ENCODE data around the gene LONP1.

Gene LONP1

DNA sequence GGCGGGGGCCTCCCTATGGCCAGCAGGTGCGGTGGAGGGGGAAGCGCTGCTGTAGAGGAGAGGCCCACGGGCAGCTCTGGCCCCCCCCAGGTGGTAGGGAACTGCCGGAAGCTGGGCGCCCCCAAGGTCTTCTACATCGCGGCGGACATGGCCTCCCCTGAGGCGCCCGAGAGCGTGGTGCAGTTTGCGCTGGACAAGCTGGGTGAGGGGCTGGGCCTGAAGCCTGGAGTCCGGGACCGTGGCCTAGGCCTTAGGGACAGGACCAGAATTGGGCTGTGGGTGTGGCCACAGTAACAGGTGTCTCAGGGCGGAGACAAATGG is 33.7 kb downstream of the LONP1 start:
- Histone ChIP-seq H2BK15ac (ENCODE audit: low read length) (peak overlapping the region; percentile 92), H3K36me3 (replicated peaks in 1 of 2; ENCODE audit: control insufficient read depth in 2 of 2, insufficient read depth in 2 of 2, low read length in 2 of 2) (peaks cover 2 to 5% of the 10 kb centered on the region in 2 donors), H3K79me1 (ENCODE audit: low read depth, low read length) (peaks cover 14% of the 10 kb centered on the region), H4K91ac (ENCODE audit: low read depth, low read length, poor library complexity) (no peak overlapping the region), H3K23ac (ENCODE audit: low read depth, low read length, poor library complexity) (peak overlapping the region; percentile 44), H2BK5ac (ENCODE audit: low read length) (peak overlapping the region; percentile 39), H3K4ac (ENCODE audit: low read length) (no peak overlapping the region), H3K14ac (ENCODE audit: low read length) (no peak overlapping the region), H2AFZ (ENCODE audit: low read length) (peak overlapping the region; percentile 87), H3K4me1 (ENCODE audit: control insufficient read depth in 2 of 2, insufficient read depth in 1 of 2, low read depth in 1 of 2, low read length in 2 of 2) (peaks cover 3 to 16% of the 10 kb centered on the region in 2 donors), H3K18ac (ENCODE audit: low read length) (peak overlapping the region; percentile 24), H2BK120ac (ENCODE audit: low read depth, low read length) (no peak overlapping the region), H3K4me2 (ENCODE audit: insufficient read depth, low read length, poor library complexity, severe bottlenecking) (peak overlapping the region; percentile 77), H3K27ac (replicated peaks; ENCODE audit: low read length) (peak overlapping the region; percentile 7), H3K27me3 (ENCODE audit: control insufficient read depth in 3 of 3, insufficient read depth in 3 of 3, low read depth in 1 of 3, low read length in 3 of 3) (no peaks in the 10 kb centered on the region), H4K8ac (ENCODE audit: low read depth, low read length) (no peak overlapping the region), H3K4me3 (ENCODE audit: low read length in 2 of 2) (peak overlapping the region; percentile 46 to 86), H3K9ac (ENCODE audit: low read depth, low read length, poor library complexity) (no peak overlapping the region), H2BK12ac (ENCODE audit: low read length) (no peak overlapping the region), H3K9me3 (replicated peaks in 1 of 2; ENCODE audit: control insufficient read depth in 2 of 2, insufficient read depth in 1 of 2, low read depth in 1 of 2, low read length in 2 of 2) (no peaks in the 10 kb centered on the region), H2AK5ac (ENCODE audit: low read depth, low read length) (peak overlapping the region; percentile 63)
- no CpG with 5 or more reads among the region's 16 CpGs for WGBS, 2 donors (ENCODE audit: extremely low coverage in 2 of 2, insufficient read length in 2 of 2, insufficient replicate concordance in 1 of 2)
- no peak for DNase-seq (ENCODE audit: low spot score)

DNA sequence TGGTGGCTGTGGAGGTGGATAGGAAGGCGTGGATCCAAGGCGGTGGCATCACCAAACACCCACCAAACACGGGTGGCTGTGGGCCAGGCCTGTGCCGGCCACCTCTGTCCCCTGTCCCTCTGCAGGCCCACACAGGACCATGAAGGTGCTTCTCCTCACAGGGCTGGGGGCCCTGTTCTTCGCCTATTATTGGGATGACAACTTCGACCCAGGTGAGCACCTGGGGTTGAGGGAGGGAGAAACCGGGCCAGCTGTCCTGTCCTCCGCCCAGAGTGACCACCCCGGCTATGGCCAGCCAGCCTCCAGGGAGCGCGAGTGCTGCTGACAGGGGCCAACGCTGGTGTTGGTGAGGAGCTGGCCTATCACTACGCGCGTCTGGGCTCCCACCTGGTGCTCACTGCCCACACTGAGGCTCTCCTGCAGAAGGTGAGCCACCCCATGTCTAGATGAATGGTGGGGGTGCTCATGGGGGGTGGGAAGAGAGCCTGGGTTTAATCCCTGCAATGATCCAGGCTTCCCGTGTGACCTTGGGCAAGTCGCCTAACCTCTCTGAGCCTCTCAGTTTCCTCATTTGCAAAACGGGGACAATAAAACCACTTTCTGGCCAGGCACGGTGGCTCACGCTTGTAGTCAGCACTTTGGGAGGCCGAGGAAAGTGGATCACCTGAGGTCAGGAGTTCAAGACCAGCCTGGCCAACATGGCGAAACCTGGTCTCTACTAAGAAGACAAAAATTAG is 35.1 kb downstream of the LONP1 start:
- Histone ChIP-seq H3K27ac (replicated peaks; ENCODE audit: low read length) (no peak overlapping the region), H2BK15ac (ENCODE audit: low read length) (no peak overlapping the region), H2BK12ac (ENCODE audit: low read length) (no peak overlapping the region), H3K27me3 (ENCODE audit: control insufficient read depth in 3 of 3, insufficient read depth in 3 of 3, low read depth in 1 of 3, low read length in 3 of 3) (no peaks in the 10 kb centered on the region), H3K18ac (ENCODE audit: low read length) (no peak overlapping the region), H3K14ac (ENCODE audit: low read length) (peak overlapping the region; percentile 38), H3K4ac (ENCODE audit: low read length) (no peak overlapping the region), H3K9me3 (replicated peaks in 1 of 2; ENCODE audit: control insufficient read depth in 2 of 2, insufficient read depth in 1 of 2, low read depth in 1 of 2, low read length in 2 of 2) (no peaks in the 10 kb centered on the region), H2AFZ (ENCODE audit: low read length) (no peak overlapping the region), H3K23ac (ENCODE audit: low read depth, low read length, poor library complexity) (no peak overlapping the region), H3K4me1 (ENCODE audit: control insufficient read depth in 2 of 2, insufficient read depth in 1 of 2, low read depth in 1 of 2, low read length in 2 of 2) (peaks cover 3 to 18% of the 10 kb centered on the region in 2 donors), H2AK5ac (ENCODE audit: low read depth, low read length) (peak overlapping the region; percentile 46), H4K8ac (ENCODE audit: low read depth, low read length) (no peak overlapping the region), H2BK5ac (ENCODE audit: low read length) (peak overlapping the region; percentile 39), H3K36me3 (replicated peaks in 1 of 2; ENCODE audit: control insufficient read depth in 2 of 2, insufficient read depth in 2 of 2, low read length in 2 of 2) (peaks cover 0 to 2% of the 10 kb centered on the region in 2 donors), H4K91ac (ENCODE audit: low read depth, low read length, poor library complexity) (no peak overlapping the region), H3K9ac (ENCODE audit: low read depth, low read length, poor library complexity) (no peak overlapping the region), H2BK120ac (ENCODE audit: low read depth, low read length) (no peak overlapping the region), H3K4me2 (ENCODE audit: insufficient read depth, low read length, poor library complexity, severe bottlenecking) (no peak overlapping the region), H3K79me1 (ENCODE audit: low read depth, low read length) (peaks cover 14% of the 10 kb centered on the region), H3K4me3 (ENCODE audit: low read length in 2 of 2) (no peak overlapping the region)
- no CpG with 5 or more reads among the region's 22 CpGs for WGBS, 2 donors (ENCODE audit: extremely low coverage in 2 of 2, insufficient read length in 2 of 2, insufficient replicate concordance in 1 of 2)
- no peak for DNase-seq (ENCODE audit: low spot score)

DNA sequence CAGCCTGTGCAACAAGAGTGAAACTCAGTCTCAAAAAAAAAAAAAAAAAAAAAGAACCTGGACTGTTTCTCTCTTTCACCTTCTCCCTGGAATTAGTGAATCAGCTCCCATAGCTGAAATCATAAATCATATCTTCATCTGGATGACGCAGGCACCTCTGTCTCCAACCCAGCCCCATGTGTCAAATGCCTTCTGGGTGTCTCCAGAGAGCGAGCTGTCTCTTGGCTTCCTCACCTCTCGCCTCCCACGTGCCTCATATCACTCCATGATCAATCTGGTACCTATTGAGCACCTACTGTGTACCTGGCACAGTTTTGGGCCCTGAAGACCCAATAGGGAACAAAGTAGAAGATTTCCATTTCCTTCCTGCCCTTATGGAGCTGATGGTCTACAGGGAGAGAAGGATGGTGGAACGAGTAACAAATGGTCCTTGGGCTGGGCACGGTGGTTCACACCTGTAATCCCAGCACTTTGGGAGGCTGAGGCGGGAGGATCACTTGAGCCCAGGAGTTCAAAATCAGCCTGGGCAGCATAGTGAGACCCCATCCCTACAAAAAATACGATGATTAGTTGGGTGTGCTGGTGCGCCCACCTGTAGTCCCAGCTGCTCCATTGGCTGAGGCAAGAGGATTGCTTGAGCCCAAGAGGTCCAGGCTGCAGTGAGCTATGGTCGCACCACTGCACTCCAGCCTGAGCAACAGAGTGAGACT is 36.6 kb downstream of the LONP1 start:
- Histone ChIP-seq H3K27ac (replicated peaks; ENCODE audit: low read length) (no peak overlapping the region), H3K9ac (ENCODE audit: low read depth, low read length, poor library complexity) (no peak overlapping the region), H2BK12ac (ENCODE audit: low read length) (no peak overlapping the region), H2BK120ac (ENCODE audit: low read depth, low read length) (no peak overlapping the region), H2BK5ac (ENCODE audit: low read length) (no peak overlapping the region), H3K23ac (ENCODE audit: low read depth, low read length, poor library complexity) (no peak overlapping the region), H3K27me3 (ENCODE audit: control insufficient read depth in 3 of 3, insufficient read depth in 3 of 3, low read depth in 1 of 3, low read length in 3 of 3) (no peaks in the 10 kb centered on the region), H3K4me1 (ENCODE audit: control insufficient read depth in 2 of 2, insufficient read depth in 1 of 2, low read depth in 1 of 2, low read length in 2 of 2) (peaks cover 10 to 26% of the 10 kb centered on the region in 2 donors), H3K36me3 (replicated peaks in 1 of 2; ENCODE audit: control insufficient read depth in 2 of 2, insufficient read depth in 2 of 2, low read length in 2 of 2) (peaks cover 0 to 2% of the 10 kb centered on the region in 2 donors), H3K14ac (ENCODE audit: low read length) (no peak overlapping the region), H3K4ac (ENCODE audit: low read length) (no peak overlapping the region), H4K91ac (ENCODE audit: low read depth, low read length, poor library complexity) (no peak overlapping the region), H3K9me3 (replicated peaks in 1 of 2; ENCODE audit: control insufficient read depth in 2 of 2, insufficient read depth in 1 of 2, low read depth in 1 of 2, low read length in 2 of 2) (no peaks in the 10 kb centered on the region), H4K8ac (ENCODE audit: low read depth, low read length) (no peak overlapping the region), H2AK5ac (ENCODE audit: low read depth, low read length) (no peak overlapping the region), H3K18ac (ENCODE audit: low read length) (no peak overlapping the region), H3K4me3 (ENCODE audit: low read length in 2 of 2) (no peak overlapping the region), H2AFZ (ENCODE audit: low read length) (no peak overlapping the region), H3K79me1 (ENCODE audit: low read depth, low read length) (peaks cover 18% of the 10 kb centered on the region), H3K4me2 (ENCODE audit: insufficient read depth, low read length, poor library complexity, severe bottlenecking) (no peak overlapping the region), H2BK15ac (ENCODE audit: low read length) (no peak overlapping the region)
- no CpG with 5 or more reads among the region's 10 CpGs for WGBS, 2 donors (ENCODE audit: extremely low coverage in 2 of 2, insufficient read length in 2 of 2, insufficient replicate concordance in 1 of 2)
- no peak for DNase-seq (ENCODE audit: low spot score)

DNA sequence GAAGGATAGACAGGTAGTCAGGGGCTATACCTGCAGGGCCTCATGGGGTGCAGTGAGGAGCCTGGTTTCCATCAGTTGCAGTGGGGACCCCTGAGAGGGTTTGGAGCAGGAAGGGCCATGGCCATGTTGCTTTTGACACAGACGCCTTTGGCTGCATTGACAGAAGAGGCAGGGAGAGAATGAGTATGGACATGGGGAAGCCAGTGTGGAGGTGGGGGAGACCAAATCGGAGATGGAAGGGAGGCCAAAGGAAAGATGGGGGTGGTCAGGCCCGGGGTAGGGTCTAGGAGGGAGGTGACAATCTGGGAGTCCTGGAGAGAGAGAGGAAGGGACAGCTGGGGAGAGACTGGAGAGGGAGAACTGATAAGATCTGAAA is 37.9 kb downstream of the LONP1 start:
- no CpG with 5 or more reads among the region's 3 CpGs for WGBS, 2 donors (ENCODE audit: extremely low coverage in 2 of 2, insufficient read length in 2 of 2, insufficient replicate concordance in 1 of 2)
- H3K18ac ChIP-seq (ENCODE audit: low read length), result no peak overlapping the region
- peaks cover 10 to 26% of the 10 kb centered on the region in 2 donors for H3K4me1 ChIP-seq (ENCODE audit: control insufficient read depth in 2 of 2, insufficient read depth in 1 of 2, low read depth in 1 of 2, low read length in 2 of 2)
- H3K9ac ChIP-seq (ENCODE audit: low read depth, low read length, poor library complexity), result no peak overlapping the region
- no peak overlapping the region for H4K91ac ChIP-seq (ENCODE audit: low read depth, low read length, poor library complexity)
- no peak overlapping the region for H2BK12ac ChIP-seq (ENCODE audit: low read length)
- no peak overlapping the region for H3K14ac ChIP-seq (ENCODE audit: low read length)
- no peak overlapping the region for H2AK5ac ChIP-seq (ENCODE audit: low read depth, low read length)
- no peak for DNase-seq (ENCODE audit: low spot score)
- peaks cover 4 to 9% of the 10 kb centered on the region in 2 donors for H3K36me3 ChIP-seq (replicated peaks in 1 of 2; ENCODE audit: control insufficient read depth in 2 of 2, insufficient read depth in 2 of 2, low read length in 2 of 2)
- no peaks in the 10 kb centered on the region for H3K27me3 ChIP-seq (ENCODE audit: control insufficient read depth in 3 of 3, insufficient read depth in 3 of 3, low read depth in 1 of 3, low read length in 3 of 3)
- no peak overlapping the region for H2BK15ac ChIP-seq (ENCODE audit: low read length)
- no peak overlapping the region for H2AFZ ChIP-seq (ENCODE audit: low read length)
- H3K4ac ChIP-seq (ENCODE audit: low read length), result no peak overlapping the region
- H3K4me2 ChIP-seq (ENCODE audit: insufficient read depth, low read length, poor library complexity, severe bottlenecking), result peak overlapping the region; percentile 21
- no peak overlapping the region for H2BK120ac ChIP-seq (ENCODE audit: low read depth, low read length)
- H3K79me1 ChIP-seq (ENCODE audit: low read depth, low read length), result peaks cover 13% of the 10 kb centered on the region
- H3K27ac ChIP-seq (replicated peaks; ENCODE audit: low read length), result no peak overlapping the region
- H3K23ac ChIP-seq (ENCODE audit: low read depth, low read length, poor library complexity), result no peak overlapping the region
- no peak overlapping the region for H2BK5ac ChIP-seq (ENCODE audit: low read length)
- no peaks in the 10 kb centered on the region for H3K9me3 ChIP-seq (replicated peaks in 1 of 2; ENCODE audit: control insufficient read depth in 2 of 2, insufficient read depth in 1 of 2, low read depth in 1 of 2, low read length in 2 of 2)
- H4K8ac ChIP-seq (ENCODE audit: low read depth, low read length), result no peak overlapping the region
- H3K4me3 ChIP-seq (ENCODE audit: low read length in 2 of 2), result peak overlapping the region in 1 of 2 donors; percentile 63

Data from neuronal stem cell (in vitro differentiated cells).